NB4 (cell line): ENCODE measurements around the gene BOLA2B.
"Not testable (repeated sequence)": the region's sequence is repeated elsewhere in the genome, so short reads cannot be mapped to it uniquely, and the experiment has no call there.

Source experiments
- CTCF ChIP-seq: IDR thresholded peaks from one replicate; pipeline ENCODE4 v1.5.1; 2012; ENCODE audit warnings: low read depth, low read length
- MAX ChIP-seq: IDR thresholded peaks from 2 replicates; pipeline ENCODE4 v1.6.1; 2011; ENCODE audit warnings: low read depth, low read length
- MYC ChIP-seq: IDR thresholded peaks from 2 replicates; pipeline ENCODE4 v1.6.1; 2011; ENCODE audit warnings: low read depth, low read length
- POLR2A ChIP-seq: IDR thresholded peaks from 2 replicates; pipeline ENCODE4 v1.6.1; 2011; ENCODE audit warnings: mild to moderate bottlenecking; ENCODE audit not compliant: insufficient read length; ENCODE audit errors: extremely low read depth

GRCh38 chr16:30199608-30200343, 6.3 kb upstream of the BOLA2B start:
- TF ChIP-seq CTCF, POLR2A, MYC, MAX: not testable (repeated sequence)
